ENCODE results near the gene PCSK5.
"Not testable (repeated sequence)": the region's sequence is repeated elsewhere in the genome, so short reads cannot be mapped to it uniquely, and the experiment has no call there.

The PCSK5 gene

GRCh38 chr9:75885652-75886051, 4.8 kb upstream of the PCSK5 start:
- intact Hi-C loops (cut with DNase I): no loop called here
- no peak for DNase-seq

- no peak for DNase-seq
Measured at GRCh38 chr9:75889577-75889976, 896 bp upstream of the PCSK5 start.

GRCh38 chr9:75889977-75890471, 449 bp upstream of the PCSK5 start:
- DNase-seq: peak in 4 of 10 donors; percentile 13 to 31 (median 19)
- intact Hi-C loops (cut with DNase I): no loop called here

More at GRCh38 chr9:75889577-75889976, 896 bp upstream of the PCSK5 start:
- intact Hi-C loops (cut with DNase I): no loop called here

- peak in 3 of 10 donors; percentile 14 to 81 (median 20) for DNase-seq
- intact Hi-C loops (cut with DNase I): no loop called here
Measured at GRCh38 chr9:75891277-75891741, 836 bp downstream of the PCSK5 start.

- intact Hi-C loops (cut with DNase I): no loop called here
- DNase-seq: peak in 5 of 10 donors; percentile 11 to 86 (median 30)
Measured at GRCh38 chr9:75891771-75892215, 1.3 kb downstream of the PCSK5 start.

- intact Hi-C loops (cut with DNase I): no loop called here
- DNase-seq: peak in 8 of 10 donors; percentile 19 to 89 (median 30)
Measured at GRCh38 chr9:75892216-75892911, 1.9 kb downstream of the PCSK5 start.

GRCh38 chr9:75893106-75893505, 2.6 kb downstream of the PCSK5 start:
- intact Hi-C loops (cut with DNase I): no loop called here
- no peak for DNase-seq

- DNase-seq: no peak
- intact Hi-C loops (cut with DNase I): no loop called here
Measured at GRCh38 chr9:75894566-75894965, 4.1 kb downstream of the PCSK5 start.

GRCh38 chr9:75895112-75895511, 4.6 kb downstream of the PCSK5 start:
- DNase-seq: no peak
- intact Hi-C loops (cut with DNase I): loop anchor here (5.0 kb wide), 1 partner anchor 33 kb away; no protein-coding TSS in a partner anchor

GRCh38 chr9:75896193-75896592, 5.7 kb downstream of the PCSK5 start:
- intact Hi-C loops (cut with DNase I): loop anchor here (5.0 kb wide), 1 partner anchor 34 kb away; no protein-coding TSS in a partner anchor
- no peak for DNase-seq

GRCh38 chr9:75900893-75901524, 10.5 kb downstream of the PCSK5 start:
- intact Hi-C loops (cut with DNase I); DNase-seq: not testable (repeated sequence)

GRCh38 chr9:75903785-75904360, 13.4 kb downstream of the PCSK5 start:
- intact Hi-C loops (cut with DNase I): no loop called here
- no peak for DNase-seq

GRCh38 chr9:75904364-75904763, 13.9 kb downstream of the PCSK5 start:
- no peak for DNase-seq
- intact Hi-C loops (cut with DNase I): no loop called here

- DNase-seq: no peak
- intact Hi-C loops (cut with DNase I): no loop called here
Measured at GRCh38 chr9:75906531-75906930, 16.1 kb downstream of the PCSK5 start.

- intact Hi-C loops (cut with DNase I): no loop called here
- no peak for DNase-seq
Measured at GRCh38 chr9:75907329-75907728, 16.9 kb downstream of the PCSK5 start.

GRCh38 chr9:75907923-75908322, 17.4 kb downstream of the PCSK5 start:
- intact Hi-C loops (cut with DNase I): no loop called here
- DNase-seq: no peak

GRCh38 chr9:75909776-75910175, 19.3 kb downstream of the PCSK5 start:
- intact Hi-C loops (cut with DNase I): no loop called here
- DNase-seq: no peak

GRCh38 chr9:75910731-75911130, 20.3 kb downstream of the PCSK5 start:
- no peak for DNase-seq
- intact Hi-C loops (cut with DNase I): no loop called here

- intact Hi-C loops (cut with DNase I): no loop called here
- DNase-seq: no peak
Measured at GRCh38 chr9:75911390-75911789, 20.9 kb downstream of the PCSK5 start.

GRCh38 chr9:75912951-75913350, 22.5 kb downstream of the PCSK5 start:
- no peak for DNase-seq
- intact Hi-C loops (cut with DNase I): no loop called here

- DNase-seq: no peak
- intact Hi-C loops (cut with DNase I): no loop called here
Measured at GRCh38 chr9:75914002-75914401, 23.5 kb downstream of the PCSK5 start.

Data from posterior cingulate gyrus (tissue), 11 donors.